HG02943 (cell line): Measurements from ENCODE around the gene ARHGEF4.
A peak's percentile ranks its signal among the peaks of the same experiment; 100 is the strongest.

Source experiments
- ATAC-seq: cut with Tn5 transposase; IDR thresholded peaks from one replicate; pipeline ENCODE4 v1.9.1; 2021; ENCODE audit warnings: mild to moderate bottlenecking, low read depth, moderate library complexity; ENCODE audit not compliant: unreplicated experiment

ARHGEF4 gene

DNA sequence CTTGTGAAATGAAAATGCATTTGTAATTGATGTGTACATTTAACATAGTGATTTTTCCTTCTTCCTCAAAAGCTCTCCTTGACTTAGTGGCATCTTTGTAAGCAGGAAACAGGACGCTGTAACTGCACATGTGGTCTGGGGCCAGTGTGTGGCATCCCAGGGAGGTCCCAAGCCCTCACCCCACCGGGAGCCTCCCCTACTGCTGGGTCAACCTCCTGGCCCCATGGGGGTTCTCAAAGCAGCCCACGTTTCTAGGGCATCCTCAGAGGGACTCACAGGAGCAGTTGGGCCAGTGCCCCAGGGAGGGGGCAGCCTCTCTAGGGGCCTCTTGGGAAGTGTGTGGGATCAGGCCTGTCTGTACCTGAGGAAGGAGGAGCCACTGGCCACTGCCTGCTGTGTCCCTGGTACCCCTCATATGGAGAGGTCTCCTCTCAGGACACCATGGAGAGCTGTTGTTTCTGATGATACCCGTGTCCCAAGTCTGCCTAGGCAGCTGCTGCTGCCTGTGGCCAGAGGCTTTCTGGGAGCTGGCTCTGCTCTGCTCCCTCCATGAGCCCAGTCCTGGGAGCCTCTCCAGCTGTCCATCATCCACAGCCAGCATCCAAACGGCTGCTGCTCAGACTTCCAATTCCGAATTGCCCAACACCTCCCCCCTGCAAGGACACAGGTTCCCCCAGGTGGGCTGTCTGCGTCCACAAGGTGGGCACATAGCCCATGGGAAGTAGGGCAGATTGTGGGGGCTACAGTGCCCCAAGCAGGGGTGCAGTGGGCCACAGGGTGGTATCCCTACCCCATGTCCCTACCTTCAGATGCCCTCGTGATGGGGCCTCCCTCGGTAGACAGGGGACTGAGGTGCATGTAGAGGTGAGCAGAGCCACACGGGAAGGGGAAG lies 13.4 kb downstream of the ARHGEF4 start:
- ATAC-seq, result no peak

DNA sequence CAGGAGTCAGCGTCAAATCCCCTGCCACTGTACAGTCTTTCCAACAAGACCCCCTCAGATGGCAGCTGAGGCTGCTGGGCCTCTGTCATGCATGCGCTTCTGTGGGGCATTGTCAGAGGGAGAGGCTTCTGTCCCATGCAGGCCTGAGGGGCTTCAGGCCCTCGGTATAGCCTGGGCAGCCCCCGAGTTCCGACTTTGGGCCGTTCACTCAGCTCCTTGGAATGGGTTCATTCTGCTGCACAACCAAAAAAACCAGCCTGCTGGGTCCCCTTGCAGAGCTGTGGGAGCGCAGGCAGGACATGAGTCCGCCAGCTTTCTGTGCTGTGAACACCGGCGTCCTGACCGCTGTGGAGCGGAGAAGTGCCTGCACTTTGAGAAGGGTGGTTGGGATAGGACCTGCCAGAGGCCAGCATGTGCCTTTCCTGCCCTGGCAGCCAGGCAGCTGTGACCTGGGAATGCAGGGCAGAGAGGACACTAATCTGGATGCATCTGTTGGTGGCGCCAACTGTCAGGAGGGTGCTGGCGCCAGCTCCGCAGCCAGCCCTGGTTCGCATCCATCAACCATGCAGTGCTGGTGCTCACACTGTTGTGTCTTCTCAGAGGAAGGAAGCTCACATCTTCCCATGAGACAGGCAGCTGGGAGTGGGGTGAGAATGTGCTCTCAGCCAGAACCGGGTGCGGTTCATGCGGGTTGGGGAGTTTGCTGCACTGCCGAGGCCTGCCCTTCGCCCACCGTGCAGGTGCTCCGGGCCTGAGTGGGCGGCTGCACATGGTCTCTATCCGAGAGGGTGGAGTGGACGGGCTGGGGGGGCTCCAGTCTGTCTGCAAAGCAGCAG lies 14.3 kb downstream of the ARHGEF4 start:
- ATAC-seq, result no peak

GRCh38 chr2:130851624-130852382 lies 15.1 kb downstream of the ARHGEF4 start:
- no peak for ATAC-seq

DNA sequence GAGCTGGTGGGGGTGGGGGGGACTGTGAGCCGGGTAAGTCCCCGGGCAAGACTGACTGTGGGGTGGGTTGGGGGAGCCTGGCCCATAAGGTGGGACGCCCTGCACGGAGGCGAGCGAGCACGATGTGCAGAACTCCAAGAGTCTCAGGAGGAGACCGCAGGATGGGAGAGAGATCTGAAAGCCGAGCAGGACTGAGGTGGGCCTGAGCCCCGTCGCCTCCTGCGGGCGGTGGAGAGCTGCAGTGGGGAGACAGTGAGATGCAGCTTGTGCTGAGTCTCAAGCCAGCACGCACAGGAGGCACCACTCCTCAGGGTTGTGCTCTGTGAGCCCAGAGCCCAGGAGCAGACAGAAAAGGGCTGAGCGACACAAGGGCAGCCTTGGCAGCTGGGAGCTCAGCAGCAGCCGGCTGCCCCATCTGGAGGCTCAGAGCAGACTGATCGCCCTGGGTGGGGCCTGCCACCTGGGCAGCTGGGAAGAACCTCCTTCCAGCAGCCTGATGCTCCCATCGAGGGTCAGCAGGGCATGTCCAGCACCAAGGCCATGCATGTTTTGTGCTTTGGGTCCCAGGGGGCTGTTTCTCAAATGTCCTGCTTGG lies 15.9 kb downstream of the ARHGEF4 start:
- ATAC-seq, result no peak

DNA sequence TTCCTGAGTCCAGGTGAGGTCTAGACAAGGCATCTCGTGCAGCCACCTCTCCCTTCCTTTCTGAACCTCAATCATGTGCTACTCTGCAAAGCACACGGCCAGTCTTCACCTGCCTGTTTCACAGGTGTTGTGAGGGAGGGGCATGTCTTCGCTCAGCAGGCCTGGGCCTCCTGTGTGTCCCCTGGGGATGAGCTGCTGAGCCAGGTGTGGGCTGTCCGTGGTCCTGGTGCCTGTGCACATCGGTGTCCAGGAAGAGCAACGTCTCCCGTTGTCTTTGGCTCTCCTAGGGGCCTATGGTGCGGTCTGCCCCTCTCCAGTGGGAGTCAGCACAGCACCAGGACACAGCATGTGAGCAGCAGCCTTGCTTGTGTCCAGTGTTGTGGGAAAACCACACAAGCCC lies 16.7 kb downstream of the ARHGEF4 start:
- no peak for ATAC-seq

GRCh38 chr2:130854301-130854700 lies 17.6 kb downstream of the ARHGEF4 start:
- no peak for ATAC-seq

GRCh38 chr2:130864830-130865800 lies 28.4 kb downstream of the ARHGEF4 start:
- no peak for ATAC-seq

GRCh38 chr2:130869441-130870160 lies 32.9 kb downstream of the ARHGEF4 start:
- no peak for ATAC-seq

GRCh38 chr2:130870161-130870485 lies 33.4 kb downstream of the ARHGEF4 start:
- no peak for ATAC-seq

- no peak for ATAC-seq
Measured at GRCh38 chr2:130870779-130871178, 34.1 kb downstream of the ARHGEF4 start.

DNA sequence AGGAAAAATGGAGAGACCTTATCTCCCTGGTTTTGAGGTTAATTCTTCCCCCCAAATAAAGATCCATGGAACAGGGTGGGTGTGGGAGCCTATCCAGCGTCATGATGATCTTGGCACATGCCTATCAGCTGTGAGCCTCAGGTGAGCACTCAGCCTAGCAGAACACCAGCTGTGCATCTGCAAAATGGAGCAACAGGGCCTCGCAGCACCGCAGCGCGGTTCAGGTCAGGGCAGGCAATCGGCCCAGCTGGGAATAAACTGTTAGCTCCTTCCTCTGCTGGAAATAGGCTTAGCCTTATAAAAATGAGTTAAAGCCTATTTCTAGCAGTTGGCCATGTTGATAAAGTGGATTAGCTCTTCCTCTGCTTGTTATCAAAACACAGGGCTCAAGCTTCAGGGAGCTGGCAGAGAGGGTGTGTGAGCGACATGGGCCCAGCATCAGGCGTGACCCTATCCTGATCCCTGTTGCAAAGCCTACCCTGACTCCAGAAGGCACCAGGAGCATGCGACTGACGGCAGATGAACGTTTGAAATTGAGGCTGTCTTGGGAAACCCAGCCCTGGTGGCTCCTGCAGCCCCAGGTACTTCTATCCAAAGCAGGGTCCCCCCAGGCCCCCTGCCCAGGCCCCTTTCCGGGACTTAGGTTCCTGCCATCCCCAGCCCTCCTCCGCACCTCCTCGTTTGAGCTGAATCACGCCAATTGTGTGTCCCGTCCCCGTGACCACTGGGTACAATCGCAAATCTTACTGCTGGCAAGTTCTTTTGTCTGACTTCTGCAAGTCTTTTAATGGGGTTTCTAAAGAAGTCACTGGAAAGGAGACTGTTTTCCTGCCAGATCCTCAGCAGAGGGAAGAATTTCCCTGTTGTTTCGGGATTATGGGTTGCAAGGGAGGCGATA lies 35.4 kb downstream of the ARHGEF4 start:
- ATAC-seq, result no peak

- no peak for ATAC-seq
Measured at GRCh38 chr2:130872741-130873125, 36.0 kb downstream of the ARHGEF4 start.

- ATAC-seq, result peak; percentile 81
Measured at GRCh38 chr2:130873700-130874346, 37.1 kb downstream of the ARHGEF4 start.

DNA sequence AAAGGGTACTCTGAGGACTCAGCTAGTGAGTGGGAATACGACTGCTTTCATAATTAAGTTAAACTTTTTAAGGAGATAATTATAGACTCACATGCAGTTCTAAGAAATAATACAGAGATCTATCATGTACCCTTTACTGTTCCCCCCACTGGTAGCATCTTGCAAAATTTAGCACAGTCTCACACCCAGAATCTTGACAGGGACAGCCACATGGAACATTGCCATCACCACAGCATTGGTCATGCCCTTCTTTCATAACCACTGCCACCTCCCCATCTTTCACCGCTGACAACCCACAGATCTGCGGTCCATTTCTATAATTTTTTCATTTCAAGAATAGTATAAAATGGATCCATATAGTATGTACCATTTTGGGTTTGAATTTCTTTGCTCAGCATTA lies 37.8 kb downstream of the ARHGEF4 start:
- ATAC-seq, result no peak

- no peak for ATAC-seq
Measured at GRCh38 chr2:130875935-130876334, 39.2 kb downstream of the ARHGEF4 start.

GRCh38 chr2:130877258-130877657 lies 40.5 kb downstream of the ARHGEF4 start:
- ATAC-seq, result no peak

GRCh38 chr2:130878316-130878715 lies 41.6 kb downstream of the ARHGEF4 start:
- ATAC-seq, result no peak
